HEK293 (cell line): ENCODE data around the gene PTPN5.
"Not testable (repeated sequence)": the region's sequence is repeated elsewhere in the genome, so short reads cannot be mapped to it uniquely, and the experiment has no call there.

Source experiments
- CTCF ChIA-PET: fragments of 350-600 bp; formaldehyde crosslinking; extraction: SDS; loops from one replicate; lab custom pipeline; 2021; ENCODE audit warnings: antibody characterized with exemption; lab: Yijun Ruan, JAX
- POLR2A ChIA-PET: fragments of 300-600 bp; formaldehyde crosslinking; extraction: SDS; loops from one replicate; lab custom pipeline; 2020; ENCODE audit warnings: antibody characterized with exemption, inconsistent platforms; lab: Yijun Ruan, JAX
- H3K27ac ChIP-seq: fragments of 200-500 bp; sonication (Bioruptor generic); 2 replicates; pipeline ENCODE4 v1.5.1; 2014; ENCODE audit warnings: low read depth, low read length, control low read depth, inconsistent platforms; ENCODE audit errors: extremely low read depth
- H3K36me3 ChIP-seq, 2 experiments: fragments of 200-500 bp in 1 of 2; sonication (Bioruptor generic) in 1 of 2; 1 replicate in 1 of 2; 2 replicates in 1 of 2; pipeline ENCODE4 v1.5.1; 2014 to 2017; ENCODE audit warnings: inconsistent platforms in 2 of 2, low read length in 2 of 2; ENCODE audit not compliant: control insufficient read depth in 2 of 2, insufficient read depth in 1 of 2
- H3K4me1 ChIP-seq: fragments of 200-500 bp; sonication (Bioruptor generic); 2 replicates; pipeline ENCODE4 v1.5.1; 2014; ENCODE audit warnings: mild to moderate bottlenecking, low read length, inconsistent platforms; ENCODE audit not compliant: control insufficient read depth, insufficient read depth
- H3K4me3 ChIP-seq: 2 replicates; pipeline ENCODE4 v1.5.1; 2011; ENCODE audit warnings: low read depth, mild to moderate bottlenecking, control low read depth, low read length, moderate library complexity
- H3K9me3 ChIP-seq: fragments of 200-500 bp; sonication (Bioruptor generic); 2 replicates; pipeline ENCODE4 v1.5.1; 2014; ENCODE audit warnings: low read depth, low read length, inconsistent platforms; ENCODE audit not compliant: control insufficient read depth, insufficient read depth
- BCL11A ChIP-seq: fragments of 450-650 bp; formaldehyde crosslinking; IDR thresholded peaks from 2 replicates; pipeline ENCODE4 v1.5.1; 2016; ENCODE audit warnings: low read depth, missing biosample characterization, missing genetic modification characterization
- GLIS2 ChIP-seq: fragments of 450-650 bp; formaldehyde crosslinking; IDR thresholded peaks from 2 replicates; pipeline ENCODE4 v1.5.1; 2016; ENCODE audit warnings: missing biosample characterization, missing genetic modification characterization
- MYNN ChIP-seq: fragments of 450-650 bp; formaldehyde crosslinking; IDR thresholded peaks from 2 replicates; pipeline ENCODE4 v1.5.1; 2016; ENCODE audit warnings: missing biosample characterization, missing genetic modification characterization, borderline replicate concordance
- SALL2 ChIP-seq: fragments of 450-650 bp; formaldehyde crosslinking; IDR thresholded peaks from 2 replicates; pipeline ENCODE4 v1.5.0; 2017; ENCODE audit warnings: missing biosample characterization, mild to moderate bottlenecking, missing genetic modification characterization, borderline replicate concordance
- SP2 ChIP-seq: fragments of 450-650 bp; formaldehyde crosslinking; IDR thresholded peaks from 2 replicates; pipeline ENCODE4 v1.5.1; 2016; ENCODE audit warnings: missing biosample characterization, missing genetic modification characterization
- TCF7L2 ChIP-seq: IDR thresholded peaks from 2 replicates; pipeline ENCODE4 v1.6.1; 2011; ENCODE audit warnings: low read depth, mild to moderate bottlenecking, inconsistent platforms, low read length, moderate library complexity, borderline replicate concordance
- ZNF10 ChIP-seq: fragments of 450-650 bp; formaldehyde crosslinking; IDR thresholded peaks from 2 replicates; pipeline ENCODE4 v1.5.1; 2017; ENCODE audit warnings: missing biosample characterization, missing genetic modification characterization
- ZNF2 ChIP-seq: fragments of 450-650 bp; formaldehyde crosslinking; IDR thresholded peaks from 2 replicates; pipeline ENCODE4 v1.5.1; 2016; ENCODE audit warnings: missing biosample characterization, missing genetic modification characterization
- ZNF629 ChIP-seq: fragments of 450-650 bp; formaldehyde crosslinking; IDR thresholded peaks from 2 replicates; pipeline ENCODE4 v1.5.1; 2017; ENCODE audit warnings: missing biosample characterization, missing genetic modification characterization
- ZNF654 ChIP-seq: fragments of 450-650 bp; formaldehyde crosslinking; IDR thresholded peaks from 2 replicates; pipeline ENCODE4 v1.5.1; 2016; ENCODE audit warnings: low read depth, missing biosample characterization, missing genetic modification characterization
- ZNF776 ChIP-seq: fragments of 450-650 bp; formaldehyde crosslinking; IDR thresholded peaks from 2 replicates; pipeline ENCODE4 v1.5.0; 2017; ENCODE audit warnings: missing biosample characterization, missing genetic modification characterization, borderline replicate concordance
- ZNF777 ChIP-seq: fragments of 450-650 bp; formaldehyde crosslinking; IDR thresholded peaks from 2 replicates; pipeline ENCODE4 v1.5.1; 2017; ENCODE audit warnings: missing biosample characterization, missing genetic modification characterization, borderline replicate concordance
- TF ChIP-seq, protein P1 (sequence below): fragments of 450-650 bp; formaldehyde crosslinking; IDR thresholded peaks from 2 replicates; pipeline ENCODE4 v1.5.1; 2016; ENCODE audit warnings: missing biosample characterization, missing genetic modification characterization
- TF ChIP-seq, protein P2 (sequence below): fragments of 450-650 bp; formaldehyde crosslinking; IDR thresholded peaks from 2 replicates; pipeline ENCODE4 v1.5.1; 2016; ENCODE audit warnings: missing biosample characterization, missing genetic modification characterization
- TF ChIP-seq, protein P3 (sequence below): fragments of 450-650 bp; formaldehyde crosslinking; IDR thresholded peaks from 2 replicates; pipeline ENCODE4 v1.5.1; 2017; ENCODE audit warnings: missing biosample characterization, missing genetic modification characterization
- TF ChIP-seq, protein P4 (sequence below): fragments of 450-650 bp; formaldehyde crosslinking; optimal IDR thresholded peaks from 2 replicates; pipeline ENCODE3; 2016; ENCODE audit warnings: missing biosample characterization, mild to moderate bottlenecking, missing genetic modification characterization
- TF ChIP-seq, protein P5 (sequence below): fragments of 450-650 bp; IDR thresholded peaks from 2 replicates; pipeline ENCODE4 v1.5.1; 2018; ENCODE audit warnings: missing biosample characterization, missing genetic modification characterization
- TF ChIP-seq, protein P6 (sequence below): fragments of 450-650 bp; formaldehyde crosslinking; IDR thresholded peaks from 2 replicates; pipeline ENCODE4; 2016; ENCODE audit warnings: missing biosample characterization, missing genetic modification characterization
- TF ChIP-seq, protein P7 (sequence below): fragments of 450-650 bp; formaldehyde crosslinking; IDR thresholded peaks from 2 replicates; pipeline ENCODE4 v1.5.1; 2016; ENCODE audit warnings: missing biosample characterization, missing genetic modification characterization

The PTPN5 gene

DNA sequence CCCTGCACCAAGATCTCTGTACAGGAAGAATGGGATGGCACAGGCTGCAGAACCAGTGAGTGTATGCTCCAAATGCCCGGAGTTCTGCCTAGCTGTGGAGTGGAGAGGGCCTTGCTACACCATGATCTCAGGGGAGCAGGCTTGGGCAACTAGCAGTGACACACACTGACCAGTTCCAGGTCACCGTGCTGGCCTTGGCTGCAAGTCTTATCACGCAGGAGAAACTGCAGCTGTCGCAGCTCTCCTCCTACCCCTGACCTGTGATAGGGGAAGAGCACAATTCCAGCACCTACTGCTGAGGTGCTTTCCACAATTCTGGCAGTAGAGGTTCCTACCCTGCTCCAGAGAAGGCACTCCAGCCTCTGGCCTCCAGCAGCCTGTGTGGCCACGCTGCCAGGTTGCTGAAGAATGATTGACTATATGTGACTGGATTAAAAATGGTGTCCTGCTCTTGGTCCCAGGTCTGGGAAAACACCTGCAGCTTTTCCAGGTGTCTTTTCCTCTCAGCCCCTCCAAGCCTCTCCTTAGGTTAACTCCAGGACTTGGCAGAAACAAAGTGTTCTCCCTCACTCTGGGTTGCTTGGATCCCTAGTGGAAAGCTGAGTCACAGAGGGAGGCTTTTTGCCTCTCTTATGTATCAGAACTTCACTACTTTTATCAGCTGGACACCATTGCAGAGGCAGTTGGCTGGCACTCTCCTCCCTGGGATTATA, 43.3 kb upstream of the PTPN5 start:
- no peaks in the 10 kb centered on the region for H3K36me3 ChIP-seq
- POLR2A ChIA-PET, result no interaction called here
- TF ChIP-seq, protein P1, sequence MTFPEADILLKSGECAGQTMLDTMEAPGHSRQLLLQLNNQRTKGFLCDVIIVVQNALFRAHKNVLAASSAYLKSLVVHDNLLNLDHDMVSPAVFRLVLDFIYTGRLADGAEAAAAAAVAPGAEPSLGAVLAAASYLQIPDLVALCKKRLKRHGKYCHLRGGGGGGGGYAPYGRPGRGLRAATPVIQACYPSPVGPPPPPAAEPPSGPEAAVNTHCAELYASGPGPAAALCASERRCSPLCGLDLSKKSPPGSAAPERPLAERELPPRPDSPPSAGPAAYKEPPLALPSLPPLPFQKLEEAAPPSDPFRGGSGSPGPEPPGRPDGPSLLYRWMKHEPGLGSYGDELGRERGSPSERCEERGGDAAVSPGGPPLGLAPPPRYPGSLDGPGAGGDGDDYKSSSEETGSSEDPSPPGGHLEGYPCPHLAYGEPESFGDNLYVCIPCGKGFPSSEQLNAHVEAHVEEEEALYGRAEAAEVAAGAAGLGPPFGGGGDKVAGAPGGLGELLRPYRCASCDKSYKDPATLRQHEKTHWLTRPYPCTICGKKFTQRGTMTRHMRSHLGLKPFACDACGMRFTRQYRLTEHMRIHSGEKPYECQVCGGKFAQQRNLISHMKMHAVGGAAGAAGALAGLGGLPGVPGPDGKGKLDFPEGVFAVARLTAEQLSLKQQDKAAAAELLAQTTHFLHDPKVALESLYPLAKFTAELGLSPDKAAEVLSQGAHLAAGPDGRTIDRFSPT, result no peak
- TF ChIP-seq GLIS2 (tag by site-specific recombination) (no peak), ZNF629 (tag by site-specific recombination) (no peak), TCF7L2 (no peak), SALL2 (tag by site-specific recombination) (no peak), ZNF776 (no peak), ZNF2 (no peak)
- TF ChIP-seq, protein P2, sequence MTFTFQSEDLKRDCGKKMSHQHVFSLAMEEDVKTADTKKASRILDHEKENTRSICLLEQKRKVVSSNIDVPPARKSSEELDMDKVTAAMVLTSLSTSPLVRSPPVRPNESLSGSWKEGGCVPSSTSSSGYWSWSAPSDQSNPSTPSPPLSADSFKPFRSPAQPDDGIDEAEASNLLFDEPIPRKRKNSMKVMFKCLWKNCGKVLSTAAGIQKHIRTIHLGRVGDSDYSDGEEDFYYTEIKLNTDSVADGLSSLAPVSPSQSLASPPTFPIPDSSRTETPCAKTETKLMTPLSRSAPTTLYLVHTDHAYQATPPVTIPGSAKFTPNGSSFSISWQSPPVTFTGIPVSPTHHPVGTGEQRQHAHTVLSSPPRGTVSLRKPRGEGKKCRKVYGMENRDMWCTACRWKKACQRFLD, result no peak
- H3K9me3 ChIP-seq, result no peaks in the 10 kb centered on the region
- H3K4me1 ChIP-seq, result no peaks in the 10 kb centered on the region
- H3K27ac ChIP-seq, result no peak overlapping the region
- no peak overlapping the region for H3K4me3 ChIP-seq
- CTCF ChIA-PET, result interaction anchor here (0.7 kb wide), 2 partner anchors 48 to 178 kb away, joined by 3 to 8 read pairs; no protein-coding TSS in a partner anchor

DNA sequence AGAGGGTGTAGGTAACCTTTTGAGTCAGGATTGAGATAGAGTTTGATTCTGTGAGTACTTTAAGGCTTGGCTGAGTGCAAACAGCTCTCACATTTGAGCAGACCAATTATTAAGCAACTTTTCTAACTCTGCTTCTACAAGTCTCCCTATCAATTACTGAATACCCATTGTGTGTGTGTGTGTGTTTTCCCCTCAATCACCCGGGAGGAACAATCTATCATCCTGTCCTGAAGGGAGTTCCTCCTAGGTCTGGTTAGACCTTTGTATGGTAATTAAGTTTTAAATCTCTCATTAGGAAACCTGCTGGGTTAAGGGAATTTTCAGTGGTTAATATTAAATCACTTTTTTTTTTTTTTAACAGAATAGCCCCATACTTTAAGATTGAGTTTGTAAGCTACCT, 28.6 kb upstream of the PTPN5 start:
- H3K4me3 ChIP-seq, H3K9me3 ChIP-seq, H3K27ac ChIP-seq, H3K4me1 ChIP-seq, CTCF ChIA-PET, POLR2A ChIA-PET, H3K36me3 ChIP-seq: not testable (repeated sequence)

DNA sequence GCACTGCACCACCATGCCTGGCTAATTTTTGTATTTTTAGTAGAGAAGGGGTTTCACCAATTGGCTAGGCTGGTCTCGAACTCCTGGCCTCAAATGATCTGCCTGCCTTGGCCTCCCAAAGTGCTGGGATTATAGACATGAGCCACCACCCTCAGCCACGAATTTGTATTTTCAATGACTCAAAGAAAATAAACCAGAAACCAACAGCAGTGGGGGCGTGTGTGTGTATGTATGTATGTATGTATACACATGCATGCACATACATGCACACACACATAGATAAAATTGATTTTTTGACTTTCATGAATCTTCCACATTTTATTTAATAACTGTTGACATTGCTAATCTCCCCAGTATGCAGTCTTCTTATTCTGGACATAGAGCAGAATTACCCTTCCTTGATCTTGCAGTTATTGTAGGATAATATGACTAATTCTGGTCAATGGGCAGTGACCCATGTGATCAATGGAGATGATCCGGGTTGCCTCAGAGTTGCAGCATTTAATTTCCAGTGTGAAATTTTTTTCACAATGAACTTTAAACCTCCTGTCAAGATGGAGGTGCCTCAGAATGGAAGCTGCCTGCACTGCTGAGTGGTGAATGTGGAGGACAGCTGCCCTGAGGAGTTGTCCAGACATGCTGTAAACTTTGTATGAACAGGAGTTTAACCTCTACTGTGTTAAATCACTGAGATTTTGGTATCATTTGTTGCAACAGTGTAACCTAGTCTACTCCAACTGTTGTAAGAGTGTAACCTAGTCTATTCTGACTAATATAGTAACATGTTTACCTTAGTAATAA, 12.8 kb upstream of the PTPN5 start:
- POLR2A ChIA-PET, result no interaction called here
- TF ChIP-seq MYNN (no peak), ZNF777 (tag by site-specific recombination) (no peak), ZNF10 (tag by site-specific recombination) (no peak), BCL11A (tag by site-specific recombination) (no peak), ZNF776 (no peak), ZNF654 (tag by site-specific recombination) (no peak), SP2 (tag by site-specific recombination) (no peak)
- TF ChIP-seq, protein P3, sequence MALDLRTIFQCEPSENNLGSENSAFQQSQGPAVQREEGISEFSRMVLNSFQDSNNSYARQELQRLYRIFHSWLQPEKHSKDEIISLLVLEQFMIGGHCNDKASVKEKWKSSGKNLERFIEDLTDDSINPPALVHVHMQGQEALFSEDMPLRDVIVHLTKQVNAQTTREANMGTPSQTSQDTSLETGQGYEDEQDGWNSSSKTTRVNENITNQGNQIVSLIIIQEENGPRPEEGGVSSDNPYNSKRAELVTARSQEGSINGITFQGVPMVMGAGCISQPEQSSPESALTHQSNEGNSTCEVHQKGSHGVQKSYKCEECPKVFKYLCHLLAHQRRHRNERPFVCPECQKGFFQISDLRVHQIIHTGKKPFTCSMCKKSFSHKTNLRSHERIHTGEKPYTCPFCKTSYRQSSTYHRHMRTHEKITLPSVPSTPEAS (tag by site-specific recombination), result no peak
- TF ChIP-seq, protein P4, sequence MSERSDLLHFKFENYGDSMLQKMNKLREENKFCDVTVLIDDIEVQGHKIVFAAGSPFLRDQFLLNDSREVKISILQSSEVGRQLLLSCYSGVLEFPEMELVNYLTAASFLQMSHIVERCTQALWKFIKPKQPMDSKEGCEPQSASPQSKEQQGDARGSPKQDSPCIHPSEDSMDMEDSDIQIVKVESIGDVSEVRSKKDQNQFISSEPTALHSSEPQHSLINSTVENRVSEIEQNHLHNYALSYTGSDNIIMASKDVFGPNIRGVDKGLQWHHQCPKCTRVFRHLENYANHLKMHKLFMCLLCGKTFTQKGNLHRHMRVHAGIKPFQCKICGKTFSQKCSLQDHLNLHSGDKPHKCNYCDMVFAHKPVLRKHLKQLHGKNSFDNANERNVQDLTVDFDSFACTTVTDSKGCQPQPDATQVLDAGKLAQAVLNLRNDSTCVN (tag by site-specific recombination), result no peak
- TF ChIP-seq, protein P5, sequence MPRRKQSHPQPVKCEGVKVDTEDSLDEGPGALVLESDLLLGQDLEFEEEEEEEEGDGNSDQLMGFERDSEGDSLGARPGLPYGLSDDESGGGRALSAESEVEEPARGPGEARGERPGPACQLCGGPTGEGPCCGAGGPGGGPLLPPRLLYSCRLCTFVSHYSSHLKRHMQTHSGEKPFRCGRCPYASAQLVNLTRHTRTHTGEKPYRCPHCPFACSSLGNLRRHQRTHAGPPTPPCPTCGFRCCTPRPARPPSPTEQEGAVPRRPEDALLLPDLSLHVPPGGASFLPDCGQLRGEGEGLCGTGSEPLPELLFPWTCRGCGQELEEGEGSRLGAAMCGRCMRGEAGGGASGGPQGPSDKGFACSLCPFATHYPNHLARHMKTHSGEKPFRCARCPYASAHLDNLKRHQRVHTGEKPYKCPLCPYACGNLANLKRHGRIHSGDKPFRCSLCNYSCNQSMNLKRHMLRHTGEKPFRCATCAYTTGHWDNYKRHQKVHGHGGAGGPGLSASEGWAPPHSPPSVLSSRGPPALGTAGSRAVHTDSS (tag by site-specific recombination), result no peak
- TF ChIP-seq, protein P6, sequence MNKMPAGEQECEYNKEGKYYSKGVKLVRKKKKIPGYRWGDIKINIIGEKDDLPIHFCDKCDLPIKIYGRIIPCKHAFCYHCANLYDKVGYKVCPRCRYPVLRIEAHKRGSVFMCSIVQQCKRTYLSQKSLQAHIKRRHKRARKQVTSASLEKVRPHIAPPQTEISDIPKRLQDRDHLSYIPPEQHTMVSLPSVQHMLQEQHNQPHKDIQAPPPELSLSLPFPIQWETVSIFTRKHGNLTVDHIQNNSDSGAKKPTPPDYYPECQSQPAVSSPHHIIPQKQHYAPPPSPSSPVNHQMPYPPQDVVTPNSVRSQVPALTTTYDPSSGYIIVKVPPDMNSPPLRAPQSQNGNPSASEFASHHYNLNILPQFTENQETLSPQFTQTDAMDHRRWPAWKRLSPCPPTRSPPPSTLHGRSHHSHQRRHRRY (tag by site-specific recombination), result no peak
- TF ChIP-seq, protein P7, sequence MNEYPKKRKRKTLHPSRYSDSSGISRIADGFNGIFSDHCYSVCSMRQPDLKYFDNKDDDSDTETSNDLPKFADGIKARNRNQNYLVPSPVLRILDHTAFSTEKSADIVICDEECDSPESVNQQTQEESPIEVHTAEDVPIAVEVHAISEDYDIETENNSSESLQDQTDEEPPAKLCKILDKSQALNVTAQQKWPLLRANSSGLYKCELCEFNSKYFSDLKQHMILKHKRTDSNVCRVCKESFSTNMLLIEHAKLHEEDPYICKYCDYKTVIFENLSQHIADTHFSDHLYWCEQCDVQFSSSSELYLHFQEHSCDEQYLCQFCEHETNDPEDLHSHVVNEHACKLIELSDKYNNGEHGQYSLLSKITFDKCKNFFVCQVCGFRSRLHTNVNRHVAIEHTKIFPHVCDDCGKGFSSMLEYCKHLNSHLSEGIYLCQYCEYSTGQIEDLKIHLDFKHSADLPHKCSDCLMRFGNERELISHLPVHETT, result no peak

More for the DNA sequence above, 12.8 kb upstream of the PTPN5 start:
- Histone ChIP-seq H3K4me1 (no peaks in the 10 kb centered on the region), H3K9me3 (no peaks in the 10 kb centered on the region), H3K27ac (no peak overlapping the region), H3K4me3 (no peak overlapping the region), H3K36me3 (no peaks in the 10 kb centered on the region)
- CTCF ChIA-PET, result interaction anchor here (1.8 to 11.2 kb wide), 3 partner anchors 29 to 74 kb away, joined by 6 to 140 read pairs (median 6); no protein-coding TSS in a partner anchor
